H1 (cell line): ENCODE results near the gene SPTB.

Experiments used
- BACH1 ChIP-seq: IDR thresholded peaks from 2 replicates; pipeline ENCODE4 v1.6.1; 2012; ENCODE audit warnings: low read length, improper control_type of control experiment
- EP300 ChIP-seq, 2 experiments: IDR thresholded peaks; 1 replicate in 1 of 2; 2 replicates in 1 of 2; pipeline ENCODE4 v1.6.1; 2011 to 2012; ENCODE audit warnings: low read depth in 2 of 2, low read length in 2 of 2, mild to moderate bottlenecking in 2 of 2, borderline replicate concordance in 1 of 2, inconsistent platforms in 1 of 2, moderate library complexity in 1 of 2
- EZH2 ChIP-seq: fragments of 200-600 bp; sonication (generic); IDR thresholded peaks from 2 replicates; pipeline ENCODE4 v1.7.1; 2012; ENCODE audit warnings: low read depth, mild to moderate bottlenecking, moderate library complexity, low read length, inconsistent platforms; ENCODE audit not compliant: severe bottlenecking
- JUND ChIP-seq: IDR thresholded peaks from 2 replicates; pipeline ENCODE4 v1.6.1; 2011; ENCODE audit warnings: mild to moderate bottlenecking, improper control_type of control experiment, low read length
- PHF8 ChIP-seq: fragments of 200-600 bp; sonication (generic); conservative IDR thresholded peaks from 2 replicates; pipeline ENCODE4 v1.7.1; 2012; ENCODE audit warnings: low read depth, mild to moderate bottlenecking, inconsistent platforms, low read length, moderate library complexity
- POLR2A ChIP-seq, 2 experiments: IDR thresholded peaks; 1 replicate in 1 of 2; 2 replicates in 1 of 2; pipeline ENCODE4 v1.6.1; 2011; ENCODE audit warnings: low read depth in 2 of 2, low read length in 2 of 2, mild to moderate bottlenecking in 2 of 2; ENCODE audit errors: control extremely low read depth in 1 of 2
- POLR2AphosphoS5 ChIP-seq: IDR thresholded peaks from 2 replicates; pipeline ENCODE4 v1.6.1; 2011; ENCODE audit warnings: low read depth, low read length
- RFX5 ChIP-seq: IDR thresholded peaks from 2 replicates; pipeline ENCODE4 v1.6.1; 2011; ENCODE audit warnings: low read depth, low read length, improper control_type of control experiment, borderline replicate concordance
- SRF ChIP-seq: IDR thresholded peaks from 2 replicates; pipeline ENCODE4 v1.6.1; 2011; ENCODE audit warnings: mild to moderate bottlenecking, low read depth, low read length, moderate library complexity
- YY1 ChIP-seq: IDR thresholded peaks from 2 replicates; pipeline ENCODE4 v1.6.1; 2011; ENCODE audit warnings: low read depth, mild to moderate bottlenecking, low read length
- TF ChIP-seq, protein P1 (sequence below), 3 experiments: IDR thresholded peaks; 1 replicate in 2 of 3; 2 replicates in 1 of 3; pipeline versions ENCODE4 v1.5.1 to v1.6.1; 2011; ENCODE audit warnings: low read length in 3 of 3, mild to moderate bottlenecking in 3 of 3, inconsistent platforms in 2 of 3, low read depth in 1 of 3, moderate library complexity in 1 of 3; ENCODE audit not compliant: insufficient read depth in 1 of 3; ENCODE audit errors: control extremely low read depth in 1 of 3
- TF ChIP-seq, protein P2 (sequence below): IDR thresholded peaks from 2 replicates; pipeline ENCODE4 v1.6.1; 2012; ENCODE audit warnings: inconsistent platforms
- TF ChIP-seq, protein P3 (sequence below): IDR thresholded peaks from 2 replicates; pipeline ENCODE4 v1.6.1; 2012; ENCODE audit warnings: low read length, inconsistent platforms
- TF ChIP-seq, protein P4 (sequence below): IDR thresholded peaks from 2 replicates; pipeline ENCODE4 v1.6.1; 2011; ENCODE audit warnings: low read depth, mild to moderate bottlenecking, low read length; ENCODE audit not compliant: insufficient read depth

DNA sequence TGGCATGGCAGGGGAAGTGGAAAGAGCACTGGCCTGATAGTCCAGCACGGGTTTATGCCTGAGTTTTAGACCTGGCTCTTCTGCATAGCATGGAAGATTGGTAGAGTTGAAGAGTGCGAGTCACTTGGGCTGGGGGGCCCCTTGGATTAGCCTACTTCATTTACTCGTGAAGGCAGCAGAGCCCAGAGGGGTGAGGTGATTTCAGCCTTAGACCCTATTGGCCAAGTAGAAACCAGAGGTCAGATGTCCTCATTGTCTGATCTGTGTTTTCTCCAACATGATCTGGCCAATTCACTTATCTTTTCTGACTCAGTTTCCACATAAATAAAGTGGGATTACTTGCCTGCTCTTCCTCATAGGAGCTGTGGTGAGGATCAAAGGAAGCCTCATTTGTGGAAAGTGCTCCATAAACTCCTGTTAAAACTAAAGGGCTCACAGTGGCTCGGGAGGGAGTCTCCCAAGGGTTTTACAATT is 173.6 kb downstream of the SPTB start:
- no peak for TF ChIP-seq RFX5
- TF ChIP-seq POLR2A (IDR thresholded peaks at IDR 0.05; ENCODE audit: control extremely low read depth in 1 of 2, low read depth in 2 of 2, low read length in 2 of 2): no peak
- TF ChIP-seq EZH2: no peak
- TF ChIP-seq YY1: no peak
- TF ChIP-seq, protein P1, sequence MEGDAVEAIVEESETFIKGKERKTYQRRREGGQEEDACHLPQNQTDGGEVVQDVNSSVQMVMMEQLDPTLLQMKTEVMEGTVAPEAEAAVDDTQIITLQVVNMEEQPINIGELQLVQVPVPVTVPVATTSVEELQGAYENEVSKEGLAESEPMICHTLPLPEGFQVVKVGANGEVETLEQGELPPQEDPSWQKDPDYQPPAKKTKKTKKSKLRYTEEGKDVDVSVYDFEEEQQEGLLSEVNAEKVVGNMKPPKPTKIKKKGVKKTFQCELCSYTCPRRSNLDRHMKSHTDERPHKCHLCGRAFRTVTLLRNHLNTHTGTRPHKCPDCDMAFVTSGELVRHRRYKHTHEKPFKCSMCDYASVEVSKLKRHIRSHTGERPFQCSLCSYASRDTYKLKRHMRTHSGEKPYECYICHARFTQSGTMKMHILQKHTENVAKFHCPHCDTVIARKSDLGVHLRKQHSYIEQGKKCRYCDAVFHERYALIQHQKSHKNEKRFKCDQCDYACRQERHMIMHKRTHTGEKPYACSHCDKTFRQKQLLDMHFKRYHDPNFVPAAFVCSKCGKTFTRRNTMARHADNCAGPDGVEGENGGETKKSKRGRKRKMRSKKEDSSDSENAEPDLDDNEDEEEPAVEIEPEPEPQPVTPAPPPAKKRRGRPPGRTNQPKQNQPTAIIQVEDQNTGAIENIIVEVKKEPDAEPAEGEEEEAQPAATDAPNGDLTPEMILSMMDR (IDR thresholded peaks at IDR 0.05; ENCODE audit: control extremely low read depth in 1 of 3, insufficient read depth in 1 of 3, low read depth in 1 of 3, low read length in 3 of 3): no peak
- TF ChIP-seq PHF8: no peak
- no peak for TF ChIP-seq JUND
- TF ChIP-seq, protein P2, sequence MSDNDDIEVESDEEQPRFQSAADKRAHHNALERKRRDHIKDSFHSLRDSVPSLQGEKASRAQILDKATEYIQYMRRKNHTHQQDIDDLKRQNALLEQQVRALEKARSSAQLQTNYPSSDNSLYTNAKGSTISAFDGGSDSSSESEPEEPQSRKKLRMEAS: no peak
- no peak for TF ChIP-seq SRF
- no peak for TF ChIP-seq POLR2AphosphoS5
- TF ChIP-seq, protein P3, sequence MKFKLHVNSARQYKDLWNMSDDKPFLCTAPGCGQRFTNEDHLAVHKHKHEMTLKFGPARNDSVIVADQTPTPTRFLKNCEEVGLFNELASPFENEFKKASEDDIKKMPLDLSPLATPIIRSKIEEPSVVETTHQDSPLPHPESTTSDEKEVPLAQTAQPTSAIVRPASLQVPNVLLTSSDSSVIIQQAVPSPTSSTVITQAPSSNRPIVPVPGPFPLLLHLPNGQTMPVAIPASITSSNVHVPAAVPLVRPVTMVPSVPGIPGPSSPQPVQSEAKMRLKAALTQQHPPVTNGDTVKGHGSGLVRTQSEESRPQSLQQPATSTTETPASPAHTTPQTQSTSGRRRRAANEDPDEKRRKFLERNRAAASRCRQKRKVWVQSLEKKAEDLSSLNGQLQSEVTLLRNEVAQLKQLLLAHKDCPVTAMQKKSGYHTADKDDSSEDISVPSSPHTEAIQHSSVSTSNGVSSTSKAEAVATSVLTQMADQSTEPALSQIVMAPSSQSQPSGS: no peak
- TF ChIP-seq, protein P4, sequence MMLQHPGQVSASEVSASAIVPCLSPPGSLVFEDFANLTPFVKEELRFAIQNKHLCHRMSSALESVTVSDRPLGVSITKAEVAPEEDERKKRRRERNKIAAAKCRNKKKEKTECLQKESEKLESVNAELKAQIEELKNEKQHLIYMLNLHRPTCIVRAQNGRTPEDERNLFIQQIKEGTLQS: no peak
- no peak for TF ChIP-seq BACH1
- no peak for TF ChIP-seq EP300 (IDR thresholded peaks at IDR 0.05; ENCODE audit: borderline replicate concordance in 1 of 2, low read depth in 2 of 2, low read length in 2 of 2)
